Measurements from ENCODE around the gene PSMB5. TPM values are rescaled to one million over a fixed set of nuclear protein-coding genes. Genes with fewer than 3 reads are reported as not detected.

PSMB5 gene
- total and polyA plus RNA-seq, 9 of the 15 experiments (the other 6 are each of a cell fraction or from before 2014, with no cell fraction given) = 198 to 1,870 (median 269) TPM

DNA sequence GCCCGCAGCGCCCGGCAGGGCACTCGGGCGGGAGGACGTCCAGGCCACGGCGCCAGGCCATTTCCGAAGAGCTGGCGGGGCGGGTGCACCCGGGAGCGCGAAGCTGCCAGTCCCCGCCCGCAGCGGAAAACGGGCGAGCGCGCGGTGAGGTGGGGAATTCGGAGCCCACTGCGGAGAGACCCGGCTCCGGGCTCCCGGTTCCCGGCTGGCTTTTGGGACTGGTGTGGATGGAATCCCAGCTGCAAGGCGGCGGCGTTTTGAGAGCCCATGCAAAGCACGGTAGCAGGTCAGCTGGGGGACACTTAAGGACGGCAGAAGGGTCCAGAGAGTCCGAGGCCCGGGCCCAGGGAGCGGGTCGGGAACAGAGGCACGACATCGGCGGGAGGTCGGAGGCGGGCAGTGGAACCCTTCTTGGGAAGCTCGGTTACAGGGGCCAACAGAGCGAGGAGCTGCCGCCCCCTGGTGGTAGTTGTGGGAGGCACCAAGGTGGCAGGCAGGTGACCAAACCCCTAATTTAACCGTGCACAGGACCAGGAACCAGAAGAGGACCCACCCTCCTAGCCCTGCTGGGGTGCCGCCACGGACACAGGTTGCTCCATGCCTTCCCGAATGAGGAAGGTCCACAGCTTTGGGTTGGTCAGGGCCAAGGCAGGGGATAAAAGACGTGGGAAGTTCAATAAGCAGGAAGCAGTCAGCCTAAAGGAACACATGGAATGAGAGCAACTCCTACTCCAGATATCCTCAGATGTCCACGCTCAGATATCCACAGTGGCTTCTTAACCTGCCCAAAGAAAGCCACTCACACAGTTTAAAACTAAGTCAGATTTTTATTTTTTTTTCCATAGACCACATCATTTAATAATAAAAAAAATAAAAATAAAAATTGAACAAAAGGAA is 23.3 kb upstream of the PSMB5 start:
- Histone ChIP-seq H4K20me1 (replicated peaks; ENCODE audit: control insufficient read depth, insufficient read depth, low read length) (0 out of 2 replicates have a peak, but pooled peaks cover 2% of the 10 kb centered on the region), H3K4me2 (ENCODE audit: insufficient read depth, low read length) (peak overlapping the region; percentile 74), H3K9me1 (ENCODE audit: control insufficient read depth, insufficient read depth, low read length) (no peaks in the 10 kb centered on the region), H3K9ac (ENCODE audit: insufficient read depth in 1 of 2, low read depth in 2 of 2, low read length in 2 of 2) (peak overlapping the region; percentile 63 to 91; a peak in 3 of 4 replicates), H3K4me3 (peak overlapping the region; percentile 69), H3K36me3 (ENCODE audit: control insufficient read depth, insufficient read depth, low read length) (peaks cover 42% of the 10 kb centered on the region), H2AFZ (ENCODE audit: low read depth, low read length) (peak overlapping the region; percentile 82), H3K27me3 (ENCODE audit: control insufficient read depth in 2 of 2, insufficient read depth in 2 of 2, low read length in 2 of 2) (no peaks in the 10 kb centered on the region), H3K4me1 (replicated peaks in 1 of 2; ENCODE audit: control insufficient read depth in 2 of 2, insufficient read depth in 2 of 2, low read length in 2 of 2) (peaks cover 11 to 45% of the 10 kb centered on the region in 2 experiments), H3K27ac (ENCODE audit: extremely low read depth, low read depth, low read length) (peak overlapping the region; percentile 64), H3K79me2 (ENCODE audit: control insufficient read depth, insufficient read depth, low read length) (no peaks in the 10 kb centered on the region; the same call in 2 of the 3 replicates), H3K9me3 (replicated peaks; ENCODE audit: control insufficient read depth, insufficient read depth, low read depth, low read length) (no peaks in the 10 kb centered on the region)
- ChIA-PET POLR2A (interaction anchor here (0.6 to 2.9 kb wide), 22 partner anchors 10 to 262 kb away, joined by 3 to 23 read pairs (median 4); partner anchors contain the start of genes ACIN1, AJUBA, C14orf119 and PRMT5), CTCF (ENCODE audit: low intra/inter-chr PET ratio) (interaction anchor here (0.7 to 9.2 kb wide), 8 partner anchors 11 to 128 kb away, joined by 4 to 141 read pairs (median 9); no protein-coding TSS in a partner anchor)
- no TSS peak for BruUV-seq (replicated peaks)
- FAIRE-seq (peak; percentile 79), ATAC-seq (peak; percentile 83), DNase-seq (ENCODE audit: extremely low read depth in 1 of 4, low spot score in 3 of 4) (peak; percentile 78 to 94 (median 84))
- intact Hi-C loops (cut with micrococcal nuclease) (loop anchor here (1.0 kb wide), 3 partner anchors 72 to 129 kb away; partner anchors contain the start of gene PRMT5), in situ Hi-C loops (cut with MboI) (no loop called here)
- 2% methylated on average over 43 of the region's 51 CpGs for WGBS (ENCODE audit: insufficient coverage, low coverage, missing lambda C conversion rate)
- no peak for TF ChIP-seq RAD51 (IDR thresholded peaks at IDR 0.05; ENCODE audit: borderline replicate concordance, low read depth)
- TF ChIP-seq ZNF347 (CRISPR knock-in tag; IDR thresholded peaks at IDR 0.05; ENCODE audit: low read depth) = no peak
- peak; percentile 64 for TF ChIP-seq RB1 (IDR thresholded peaks at IDR 0.05; ENCODE audit: low read depth)
- no peak for TF ChIP-seq ZNF274 (IDR thresholded peaks at IDR 0.05; ENCODE audit: borderline replicate concordance, low read depth, low read length)
- no peak for TF ChIP-seq RBM39 (optimal IDR thresholded peaks at IDR 0.05; ENCODE audit: low read depth, low read length)
- TF ChIP-seq HMGN3 (IDR thresholded peaks at IDR 0.05; ENCODE audit: borderline replicate concordance, extremely low read depth, insufficient read length, low read depth, low read length) = peak; percentile 69
- TF ChIP-seq FOSL1 (tag; conservative IDR thresholded peaks at IDR 0.05) = no peak
- TF ChIP-seq ZNF655 (CRISPR knock-in tag; IDR thresholded peaks at IDR 0.05) = no peak
- TF ChIP-seq PML (IDR thresholded peaks at IDR 0.05; ENCODE audit: low read length) = no peak
- no peak for TF ChIP-seq ESRRB (CRISPR knock-in tag; IDR thresholded peaks at IDR 0.05; ENCODE audit: borderline replicate concordance)
- no peak for TF ChIP-seq SREBF1 (IDR thresholded peaks at IDR 0.05; ENCODE audit: borderline replicate concordance, low read depth, low read length)
- no peak for TF ChIP-seq MTF1 (CRISPR knock-in tag; IDR thresholded peaks at IDR 0.05; ENCODE audit: borderline replicate concordance)
- no peak for TF ChIP-seq MXI1 (IDR thresholded peaks at IDR 0.05; ENCODE audit: low read depth, low read length)
- no peak for TF ChIP-seq ZNF639 (CRISPR knock-in tag; conservative IDR thresholded peaks at IDR 0.05 in 1 of 2, IDR thresholded peaks at IDR 0.05 in 1 of 2)
- TF ChIP-seq TGIF2 (CRISPR knock-in tag; IDR thresholded peaks at IDR 0.05) = no peak
- TF ChIP-seq TAF7 (tag; IDR thresholded peaks at IDR 0.05) = no peak
- TF ChIP-seq CBX8 (IDR thresholded peaks at IDR 0.05; ENCODE audit: borderline replicate concordance, extremely low read depth, low read depth, low read length, poor library complexity, severe bottlenecking) = no peak
- no peak; the same call in 1 of the 2 replicates for TF ChIP-seq ZBTB1 (CRISPR knock-in tag; IDR thresholded peaks at IDR 0.05; ENCODE audit: borderline replicate concordance, low read depth)
